Measurements from ENCODE around the gene ZNF462. TPM values are rescaled to one million over a fixed set of nuclear protein-coding genes. Genes with fewer than 3 reads are reported as not detected.

The ZNF462 gene
- total RNA-seq, 1 donor, result 9.8 TPM

DNA sequence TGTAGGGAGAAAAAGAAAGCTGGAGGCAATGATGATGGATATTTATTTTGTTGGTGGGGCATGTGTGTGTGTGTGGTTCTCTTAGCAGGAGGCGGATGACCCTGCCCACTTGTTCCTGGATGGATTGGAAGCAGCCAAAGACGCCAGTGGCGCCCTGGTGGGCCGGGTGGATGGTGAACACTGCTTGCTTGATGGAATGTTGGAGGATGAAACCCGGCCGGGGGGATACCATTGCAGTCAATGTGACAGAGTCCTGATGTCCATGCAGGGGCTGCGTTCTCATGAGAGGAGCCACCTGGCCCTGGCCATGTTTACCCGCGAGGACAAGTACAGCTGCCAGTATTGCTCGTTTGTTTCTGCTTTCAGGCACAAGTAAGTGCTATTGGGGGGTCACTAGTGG is 69.2 kb downstream of the ZNF462 start:
- peaks cover 4% of the 10 kb centered on the region for H3K4me1 ChIP-seq (ENCODE audit: insufficient read depth, low read length)
- H3K27ac ChIP-seq (ENCODE audit: low read depth, low read length), result no peak overlapping the region
- no peaks in the 10 kb centered on the region for H3K79me2 ChIP-seq (ENCODE audit: insufficient read depth, low read length)
- no peak for TF ChIP-seq CTCF (IDR thresholded peaks at IDR 0.05; ENCODE audit: extremely low read depth, low read depth, low read length)
- no peaks in the 10 kb centered on the region for H4K20me1 ChIP-seq (ENCODE audit: insufficient read depth, low read length)
- H3K4me3 ChIP-seq (ENCODE audit: insufficient read depth, low read length), result no peak overlapping the region
- H3K27me3 ChIP-seq (ENCODE audit: insufficient read depth, low read length), result no peaks in the 10 kb centered on the region
- no peaks in the 10 kb centered on the region for H3K9me3 ChIP-seq (ENCODE audit: low read depth, low read length)
- DNase-seq (ENCODE audit: insufficient read length, low spot score, missing footprints), result no peak
- no peak overlapping the region for H3K4me2 ChIP-seq (ENCODE audit: insufficient read depth, low read length)
- H2AFZ ChIP-seq (ENCODE audit: low read length), result no peak overlapping the region
- peaks cover 26% of the 10 kb centered on the region for H3K36me3 ChIP-seq (ENCODE audit: insufficient read depth, low read length)

- Histone ChIP-seq H2AFZ (ENCODE audit: low read length) (no peak overlapping the region), H3K36me3 (ENCODE audit: insufficient read depth, low read length) (peaks cover 26% of the 10 kb centered on the region)
- TF ChIP-seq CTCF (IDR thresholded peaks at IDR 0.05; ENCODE audit: extremely low read depth, low read depth, low read length), result no peak
Measured at GRCh38 chr9:106932675-106933074, 69.7 kb downstream of the ZNF462 start.

DNA sequence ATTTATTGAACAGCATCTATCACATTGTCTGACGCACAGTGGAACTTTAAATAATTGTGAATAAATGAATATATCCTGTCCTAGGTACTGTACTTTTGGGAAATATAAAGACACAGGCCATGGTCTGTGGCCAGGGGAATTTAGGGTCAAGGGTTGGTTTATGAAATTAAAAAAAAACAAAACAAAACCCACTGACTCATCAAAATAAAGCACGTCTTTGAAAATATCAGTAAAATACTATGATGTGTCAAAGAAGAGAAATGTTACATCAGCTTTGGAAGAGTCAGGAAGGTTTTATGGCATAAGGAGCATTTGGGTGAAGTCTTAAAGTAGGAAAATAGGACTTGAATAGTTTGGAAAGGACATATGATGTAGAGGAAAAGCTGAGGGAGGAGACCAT is 70.5 kb downstream of the ZNF462 start:
- TF ChIP-seq CTCF (IDR thresholded peaks at IDR 0.05; ENCODE audit: extremely low read depth, low read depth, low read length), result no peak
- H3K4me3 ChIP-seq (ENCODE audit: insufficient read depth, low read length), result no peak overlapping the region
- no peaks in the 10 kb centered on the region for H3K79me2 ChIP-seq (ENCODE audit: insufficient read depth, low read length)
- H2AFZ ChIP-seq (ENCODE audit: low read length), result no peak overlapping the region
- no peaks in the 10 kb centered on the region for H3K27me3 ChIP-seq (ENCODE audit: insufficient read depth, low read length)
- H3K4me1 ChIP-seq (ENCODE audit: insufficient read depth, low read length), result peaks cover 4% of the 10 kb centered on the region
- no peaks in the 10 kb centered on the region for H3K9me3 ChIP-seq (ENCODE audit: low read depth, low read length)
- no peak overlapping the region for H3K27ac ChIP-seq (ENCODE audit: low read depth, low read length)
- no peak for DNase-seq (ENCODE audit: insufficient read length, low spot score, missing footprints)
- H4K20me1 ChIP-seq (ENCODE audit: insufficient read depth, low read length), result no peaks in the 10 kb centered on the region
- peaks cover 26% of the 10 kb centered on the region for H3K36me3 ChIP-seq (ENCODE audit: insufficient read depth, low read length)
- no peak overlapping the region for H3K4me2 ChIP-seq (ENCODE audit: insufficient read depth, low read length)

More at GRCh38 chr9:106932675-106933074, 69.7 kb downstream of the ZNF462 start:
- no peaks in the 10 kb centered on the region for H3K9me3 ChIP-seq (ENCODE audit: low read depth, low read length)
- H3K27ac ChIP-seq (ENCODE audit: low read depth, low read length), result no peak overlapping the region
- H3K4me2 ChIP-seq (ENCODE audit: insufficient read depth, low read length), result no peak overlapping the region
- H3K79me2 ChIP-seq (ENCODE audit: insufficient read depth, low read length), result no peaks in the 10 kb centered on the region
- no peak overlapping the region for H3K4me3 ChIP-seq (ENCODE audit: insufficient read depth, low read length)
- H4K20me1 ChIP-seq (ENCODE audit: insufficient read depth, low read length), result no peaks in the 10 kb centered on the region
- peaks cover 4% of the 10 kb centered on the region for H3K4me1 ChIP-seq (ENCODE audit: insufficient read depth, low read length)
- no peak for DNase-seq (ENCODE audit: insufficient read length, low spot score, missing footprints)
- H3K27me3 ChIP-seq (ENCODE audit: insufficient read depth, low read length), result no peaks in the 10 kb centered on the region

DNA sequence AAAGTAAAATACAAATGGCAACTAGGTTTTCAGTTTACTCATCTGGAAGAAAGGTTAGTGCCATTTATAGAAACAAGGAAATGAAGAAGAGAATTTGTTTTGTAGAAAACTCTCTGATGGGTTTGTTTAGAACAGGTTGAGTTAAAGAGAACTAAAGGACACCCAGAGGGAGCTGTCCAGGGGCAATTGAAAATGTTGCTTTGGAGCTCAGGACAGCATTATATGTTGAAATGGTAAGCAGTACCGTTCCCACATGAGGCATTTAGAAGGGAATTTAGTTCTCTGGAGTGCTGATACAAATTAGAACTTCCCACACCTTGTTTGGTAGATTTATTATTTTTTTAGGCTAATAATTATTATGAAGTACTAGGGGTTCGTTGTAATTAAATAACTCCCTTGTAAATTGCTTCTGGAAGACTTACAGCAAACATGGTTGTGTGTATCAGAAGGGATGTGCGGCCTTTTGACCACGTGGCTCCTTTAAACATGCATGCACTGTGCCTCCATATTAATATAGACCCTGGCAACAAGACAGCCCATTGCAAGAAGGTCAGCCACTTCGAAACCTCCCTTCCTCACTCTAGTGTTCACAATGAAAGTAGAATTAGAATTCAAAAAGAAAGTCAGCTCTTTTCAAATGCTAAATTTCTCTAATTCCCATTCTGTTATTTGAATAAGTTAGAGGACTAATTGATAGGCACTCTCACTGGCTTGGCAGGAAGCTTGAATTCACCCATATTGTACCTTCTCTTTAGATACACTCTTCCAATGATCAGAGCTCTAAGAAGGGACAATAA is 71.7 kb downstream of the ZNF462 start:
- H3K27me3 ChIP-seq (ENCODE audit: insufficient read depth, low read length), result no peaks in the 10 kb centered on the region
- H3K4me1 ChIP-seq (ENCODE audit: insufficient read depth, low read length), result no peaks in the 10 kb centered on the region
- TF ChIP-seq CTCF (IDR thresholded peaks at IDR 0.05; ENCODE audit: extremely low read depth, low read depth, low read length), result no peak
- peaks cover 34% of the 10 kb centered on the region for H3K36me3 ChIP-seq (ENCODE audit: insufficient read depth, low read length)
- H4K20me1 ChIP-seq (ENCODE audit: insufficient read depth, low read length), result no peaks in the 10 kb centered on the region
- no peak for DNase-seq (ENCODE audit: insufficient read length, low spot score, missing footprints)
- H3K9me3 ChIP-seq (ENCODE audit: low read depth, low read length), result no peaks in the 10 kb centered on the region
- H3K79me2 ChIP-seq (ENCODE audit: insufficient read depth, low read length), result no peaks in the 10 kb centered on the region
- H3K4me2 ChIP-seq (ENCODE audit: insufficient read depth, low read length), result no peak overlapping the region
- no peak overlapping the region for H3K27ac ChIP-seq (ENCODE audit: low read depth, low read length)
- no peak overlapping the region for H2AFZ ChIP-seq (ENCODE audit: low read length)
- H3K4me3 ChIP-seq (ENCODE audit: insufficient read depth, low read length), result no peak overlapping the region
